ENCODE measurements around the gene GDI1.
"Not testable (repeated sequence)": the region's sequence is repeated elsewhere in the genome, so short reads cannot be mapped to it uniquely, and the experiment has no call there.

Gene GDI1

GRCh38 chrX:154436983-154437752, at the start of gene GDI1:
Gene GDI1, plus strand, starts transcription at chrX:154437154. Its CDS starts 101 bp downstream, at chrX:154437255.
- peak; percentile 69 for DNase-seq

DNA sequence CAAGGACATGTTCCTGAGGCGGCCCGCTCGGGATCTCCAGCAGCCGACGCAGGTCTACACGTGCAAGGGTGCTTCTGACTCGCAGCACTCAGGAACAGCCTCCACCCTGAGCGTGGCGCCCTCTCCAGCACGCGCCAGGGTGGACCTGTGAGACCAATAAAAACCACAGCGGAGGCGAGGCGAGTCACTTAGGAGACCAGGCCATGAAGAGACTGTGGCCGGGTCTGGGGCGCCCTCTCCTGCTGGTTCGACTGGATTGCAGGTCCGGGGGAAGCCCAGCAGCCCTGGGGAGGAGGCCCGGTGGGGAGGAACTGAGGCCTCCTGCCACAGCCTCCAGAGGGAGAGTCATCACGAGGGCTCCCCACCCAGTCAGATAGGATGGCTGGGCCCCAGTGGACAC, 48.9 kb upstream of the GDI1 start:
- DNase-seq, result not testable (repeated sequence)

GRCh38 chrX:154388649-154389048, 48.3 kb upstream of the GDI1 start:
- DNase-seq, result not testable (repeated sequence)

DNA sequence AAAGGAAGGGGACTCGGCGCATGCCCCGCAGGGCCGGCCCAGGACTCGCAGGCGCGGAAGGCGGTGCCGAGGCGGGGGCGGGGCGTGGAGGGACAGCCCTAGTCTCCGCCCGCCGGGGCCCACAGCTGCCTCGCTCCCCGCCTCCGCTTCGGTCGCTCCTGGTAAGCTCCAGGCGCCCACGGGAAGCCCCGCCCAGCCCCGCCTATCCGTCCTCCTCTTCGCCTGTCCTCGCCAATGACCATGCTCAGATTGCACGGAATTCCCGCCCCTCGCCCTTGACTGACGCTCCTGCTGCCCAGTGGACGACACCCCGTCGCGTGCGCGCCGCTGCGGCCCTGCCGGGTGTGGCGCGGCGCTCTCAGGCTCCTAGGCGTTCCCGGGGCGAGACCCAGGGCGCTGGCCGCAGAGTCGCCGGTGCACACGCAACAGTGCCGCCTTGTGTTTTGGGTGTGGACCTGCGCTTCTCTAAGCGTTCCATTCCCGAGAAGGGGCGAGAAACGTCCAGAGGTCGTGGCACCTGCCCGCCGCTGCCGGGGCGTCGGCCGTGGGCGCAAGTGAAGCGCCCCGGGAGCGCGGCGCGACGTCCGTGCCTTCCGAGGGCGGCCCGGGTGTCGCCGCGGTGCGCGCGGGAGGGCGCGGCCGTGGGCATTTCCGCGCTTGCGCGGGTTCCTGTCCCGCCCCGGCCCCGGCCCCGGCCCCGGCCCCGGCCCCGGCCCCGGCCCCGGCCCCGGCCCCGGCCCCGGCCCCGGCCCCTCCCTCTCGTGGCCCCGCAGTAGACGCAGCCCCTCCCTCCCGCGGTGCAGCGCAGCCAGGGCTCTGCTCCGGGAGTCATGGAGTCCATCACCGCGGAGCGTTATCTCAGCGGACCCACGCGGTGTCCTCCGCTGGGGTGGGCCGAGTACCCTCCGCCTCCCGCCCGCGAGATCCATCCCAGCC, 46.9 kb upstream of the GDI1 start:
- peak; percentile 51 for DNase-seq

DNA sequence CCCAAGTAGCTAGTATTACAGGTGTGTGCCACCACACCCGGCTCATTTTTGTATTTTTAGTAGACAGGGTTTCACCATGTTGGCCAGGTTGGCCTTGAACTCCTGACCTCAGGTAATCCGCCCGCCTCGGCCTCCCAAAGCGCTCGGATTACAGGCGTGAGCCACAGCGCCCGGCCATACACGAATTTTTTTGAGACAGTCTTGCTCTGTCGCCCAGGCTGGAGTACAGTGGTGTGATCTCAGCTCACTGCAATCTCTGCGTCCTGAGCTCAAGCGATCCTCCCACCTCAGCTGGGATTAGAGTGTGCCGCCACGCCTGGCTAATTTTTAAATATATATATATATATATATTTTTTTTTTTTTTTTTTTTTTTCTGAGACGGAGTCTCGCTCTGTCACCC, 40.6 kb upstream of the GDI1 start:
- DNase-seq, result not testable (repeated sequence)

DNA sequence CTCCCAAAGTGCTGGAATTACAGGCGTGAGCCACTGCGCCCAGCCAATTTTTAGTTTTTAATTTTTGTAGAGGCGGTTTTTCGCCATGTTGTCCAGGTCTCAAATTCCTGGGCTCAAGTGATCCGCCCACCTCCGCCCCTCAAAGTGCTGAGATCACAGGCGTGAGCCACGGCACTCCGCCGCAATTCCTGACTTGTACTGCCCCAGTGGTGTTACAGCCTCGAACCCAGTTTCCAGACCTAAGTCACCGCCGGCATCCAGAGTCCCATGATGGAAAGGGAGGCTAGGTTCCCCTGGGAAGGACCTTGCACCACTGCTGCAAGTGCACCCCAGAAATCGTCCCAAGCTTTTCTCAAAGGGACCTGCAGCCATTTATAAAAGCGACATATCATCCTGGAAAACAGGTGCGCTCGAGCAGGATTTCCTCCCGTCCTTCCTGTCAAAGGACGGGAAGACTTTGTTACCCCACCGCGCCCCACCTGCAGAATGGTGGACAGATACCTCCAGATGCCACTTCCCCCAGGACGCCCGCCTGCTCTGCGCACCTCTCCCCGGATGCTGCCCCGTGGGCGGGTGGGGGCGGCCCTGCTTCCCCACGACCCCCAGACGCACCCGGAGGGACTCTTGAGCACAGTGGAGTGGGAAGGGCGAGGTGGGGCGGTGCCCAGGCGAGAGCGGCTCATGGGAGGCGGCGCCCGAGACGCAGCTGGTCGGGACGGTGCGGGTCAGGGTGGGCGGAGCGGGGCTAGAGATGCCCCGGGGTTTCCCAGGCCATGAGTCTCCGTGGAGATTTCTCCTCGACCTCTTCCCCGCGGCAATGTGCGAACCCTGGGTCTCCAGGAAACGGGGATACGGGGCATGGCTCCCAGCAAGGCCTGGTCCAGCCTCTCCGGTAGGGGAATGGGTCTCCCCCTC, 39.7 kb upstream of the GDI1 start:
- DNase-seq, result peak; percentile 67

DNA sequence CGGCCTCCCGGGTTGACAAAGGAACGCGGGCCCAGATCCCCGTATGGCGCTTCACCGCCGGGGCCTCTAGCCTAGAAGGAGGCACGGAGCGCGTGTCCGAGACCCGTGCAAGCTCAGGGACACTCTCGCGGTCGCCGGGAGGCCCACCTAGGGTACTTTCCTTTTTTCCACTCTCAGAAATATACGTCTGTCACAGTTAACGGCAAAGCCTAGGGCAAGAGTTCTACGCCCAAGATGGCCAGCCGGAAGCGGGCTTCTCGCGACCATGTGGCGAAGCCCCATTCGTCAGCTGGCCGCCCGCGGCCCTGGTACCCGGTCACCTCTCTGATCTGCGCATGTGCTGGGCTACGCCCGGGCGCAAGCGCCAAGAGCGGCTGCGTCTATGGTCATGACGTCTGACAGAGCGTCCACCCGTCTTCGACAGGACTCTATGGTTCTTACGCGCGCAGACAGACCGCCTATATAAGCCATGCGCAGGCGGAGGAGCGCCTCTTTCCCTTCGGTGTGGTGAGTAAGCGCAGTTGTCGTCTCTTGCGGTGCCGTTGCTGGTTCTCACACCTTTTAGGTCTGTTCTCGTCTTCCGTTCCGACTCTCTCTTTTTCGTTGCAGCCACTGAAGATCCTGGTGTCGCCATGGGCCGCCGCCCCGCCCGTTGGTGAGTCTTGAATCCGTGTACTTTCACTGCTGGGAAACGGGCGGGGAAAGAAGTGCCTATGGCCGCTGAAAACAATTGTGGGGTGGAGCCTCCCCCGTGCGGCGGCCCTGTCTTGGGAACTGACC, 38.9 kb upstream of the GDI1 start, which contains the start of gene RPL10:
Gene RPL10, plus strand, starts transcription at position 490 of the 780 bp plus-strand sequence. Its CDS starts 143 bp downstream, at position 633.
- peak; percentile 95 for DNase-seq

- DNase-seq, result peak; percentile 88
Observed at GRCh38 chrX:154398668-154399526, 38.1 kb upstream of the GDI1 start.

- peak; percentile 52 for DNase-seq
Observed at GRCh38 chrX:154399527-154400368, 37.2 kb upstream of the GDI1 start.

DNA sequence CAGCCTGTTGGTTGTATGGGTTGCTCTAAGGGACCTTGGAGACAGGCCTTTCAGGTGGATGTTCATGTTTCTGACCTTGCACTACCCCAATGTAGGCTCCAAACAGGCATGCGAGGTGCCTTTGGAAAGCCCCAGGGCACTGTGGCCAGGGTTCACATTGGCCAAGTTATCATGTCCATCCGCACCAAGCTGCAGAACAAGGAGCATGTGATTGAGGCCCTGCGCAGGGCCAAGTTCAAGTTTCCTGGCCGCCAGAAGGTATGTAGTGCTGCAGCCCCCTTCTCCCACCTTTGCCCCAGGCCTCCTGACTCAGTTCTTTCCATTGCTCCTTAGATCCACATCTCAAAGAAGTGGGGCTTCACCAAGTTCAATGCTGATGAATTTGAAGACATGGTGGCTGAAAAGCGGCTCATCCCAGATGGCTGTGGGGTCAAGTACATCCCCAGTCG, 36.6 kb upstream of the GDI1 start:
- DNase-seq, result not testable (repeated sequence)

GRCh38 chrX:154401045-154401799, 35.7 kb upstream of the GDI1 start:
- DNase-seq, result peak; percentile 34

DNA sequence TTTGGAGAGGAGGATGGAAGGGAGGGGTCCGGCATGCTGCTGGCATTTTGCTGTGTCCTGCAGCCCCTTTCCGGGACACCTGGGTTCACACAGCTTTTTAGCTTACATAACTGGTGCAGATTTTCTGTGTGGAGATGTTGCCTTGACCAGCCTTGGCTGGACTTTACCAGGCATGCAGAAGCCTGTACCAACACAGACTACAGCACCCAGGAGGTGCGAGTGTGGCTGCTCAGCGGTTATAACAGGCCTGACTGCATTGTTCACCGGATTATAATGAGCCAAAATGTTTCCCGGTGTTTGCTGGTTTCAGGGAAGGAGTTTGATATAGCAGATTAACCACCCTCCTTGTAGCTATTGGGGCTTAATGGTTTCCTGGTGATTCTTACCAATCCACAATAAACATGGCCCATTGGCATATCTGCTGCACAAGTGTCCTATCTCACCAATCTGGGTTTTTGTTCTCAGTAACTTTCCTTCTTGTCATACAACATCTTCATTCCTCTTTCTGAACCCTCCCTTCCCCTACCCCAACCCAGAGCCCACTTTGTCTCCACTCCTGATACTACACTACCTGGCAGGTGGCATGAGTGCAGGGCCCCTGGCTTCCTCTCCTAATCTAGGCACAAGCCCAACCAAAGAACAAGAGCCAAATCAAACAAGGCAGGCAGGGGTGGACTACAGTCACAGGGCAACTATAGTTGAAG, 34.9 kb upstream of the GDI1 start:
- no peak for DNase-seq

DNA sequence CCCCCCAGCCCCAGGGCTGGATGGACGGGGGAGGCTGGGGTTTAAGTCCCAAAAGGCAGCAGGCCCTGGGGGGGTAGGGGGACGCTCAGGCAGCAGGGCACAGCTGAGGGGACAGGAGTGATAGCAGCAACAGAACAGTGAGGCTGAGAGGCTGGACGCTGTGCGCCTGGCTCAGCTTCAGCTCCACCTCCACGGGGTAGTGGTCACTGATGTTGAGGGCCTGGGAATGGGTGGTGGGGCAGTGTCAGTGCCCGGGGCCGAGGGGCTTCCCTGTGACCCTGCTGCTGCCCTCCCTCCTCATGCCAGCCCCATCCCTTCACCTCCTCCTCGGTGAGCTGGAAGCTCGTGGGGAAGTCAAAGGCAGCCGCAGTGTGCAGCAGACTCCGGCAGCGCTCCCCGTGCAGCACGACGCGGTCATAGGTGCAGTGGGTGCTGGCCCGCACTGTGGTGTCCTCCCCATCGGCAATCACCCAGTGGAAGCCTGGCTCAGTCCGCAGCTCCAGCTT, 34.3 kb upstream of the GDI1 start:
- DNase-seq, result no peak

GRCh38 chrX:154403192-154403591, 33.8 kb upstream of the GDI1 start:
- no peak for DNase-seq

GRCh38 chrX:154403858-154404257, 33.1 kb upstream of the GDI1 start:
- no peak for DNase-seq

DNA sequence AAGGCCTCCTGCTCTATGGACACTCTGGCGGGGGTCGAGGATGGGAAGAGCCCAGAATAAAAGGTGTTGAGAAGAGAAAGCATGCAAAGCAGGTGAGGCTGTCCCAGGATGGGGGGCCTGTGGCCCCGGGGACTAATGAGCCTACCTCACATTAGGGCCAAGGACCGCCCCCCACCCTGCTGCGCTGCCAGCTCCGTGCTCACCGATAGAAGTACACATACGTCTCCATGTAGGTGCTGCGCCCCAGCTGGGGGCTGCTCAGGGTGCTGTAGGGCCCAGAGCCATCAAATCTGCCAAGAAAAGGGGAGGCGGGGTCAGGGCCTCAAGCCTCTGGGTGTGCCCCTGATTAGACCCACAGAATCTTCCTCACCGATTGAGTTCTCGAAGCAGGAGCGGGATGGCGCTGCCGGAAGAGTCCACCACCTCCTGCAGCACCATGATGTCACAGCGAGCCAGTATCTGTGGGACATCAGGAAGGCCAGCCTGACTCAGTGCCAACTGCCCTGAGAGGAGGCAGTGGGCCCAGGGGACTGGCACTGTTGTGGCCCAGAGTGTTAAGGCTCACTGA, 32.2 kb upstream of the GDI1 start:
- no peak for DNase-seq

DNA sequence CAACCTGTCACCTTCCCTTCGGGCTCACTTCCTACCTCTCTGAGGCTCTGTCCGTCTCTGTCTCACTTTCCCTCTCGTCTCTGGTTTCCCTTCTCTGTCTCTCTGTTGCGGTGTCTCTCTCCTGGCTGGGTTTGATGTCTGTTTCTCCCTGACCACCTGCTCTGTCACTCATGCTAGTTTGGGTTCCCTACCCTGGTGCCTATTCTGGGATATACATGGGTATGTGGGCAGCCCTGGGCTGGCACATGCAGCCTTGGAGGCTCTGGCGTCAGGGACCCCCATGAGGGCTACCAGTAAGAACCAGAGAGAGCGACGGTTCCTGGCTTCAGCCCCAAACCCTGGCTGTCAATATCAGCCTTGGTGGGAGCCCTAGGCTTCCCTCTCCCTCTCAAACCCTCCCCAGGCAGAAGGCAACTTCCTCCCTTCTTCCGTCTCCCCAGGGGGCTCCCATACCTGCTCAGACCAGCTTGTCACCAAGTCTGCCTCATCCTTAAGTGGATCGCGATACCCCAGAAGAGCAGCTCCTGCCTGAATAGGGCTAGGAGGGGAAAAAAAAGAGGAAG, 28.2 kb upstream of the GDI1 start:
- no peak for DNase-seq

All from CD4-positive, alpha-beta T cell treated with Interleukin-17A for 1 hour (primary cell).